Right kidney (tissue), 9 donors: Measurements from ENCODE around the gene GALNT12.

Experiments
- DNase-seq: peaks from one replicate; pipeline ENCODE4 v3.0.0-alpha.2; 2016
- long read RNA-seq, 8 donors: transcript quantifications; one replicate each; lab custom pipeline, GENCODE V29; 2026

Gene GALNT12
- long read RNA-seq, donor 1, partial matches to known transcripts: 0 of 2 reads
- long read RNA-seq, donor 1, other reads (novel, unspliced or antisense): 0 of 2 reads
- long read RNA-seq, donor 2: 0 reads
- long read RNA-seq, donor 3: 0 reads
- long read RNA-seq, donor 4: 0 reads
- long read RNA-seq, donor 5, partial matches to known transcripts: 0 of 2 reads
- long read RNA-seq, donor 5, other reads (novel, unspliced or antisense): 0 of 2 reads
- long read RNA-seq, donor 6, partial matches to known transcripts: 0 of 1 reads
- long read RNA-seq, donor 6, other reads (novel, unspliced or antisense): 0 of 1 reads
- long read RNA-seq, donor 7, partial matches to known transcripts: 0 of 1 reads
- long read RNA-seq, donor 7, other reads (novel, unspliced or antisense): 0 of 1 reads
- long read RNA-seq, donor 8, partial matches to known transcripts: 0 of 4 reads
- long read RNA-seq, donor 8, other reads (novel, unspliced or antisense): 0 of 4 reads

DNA sequence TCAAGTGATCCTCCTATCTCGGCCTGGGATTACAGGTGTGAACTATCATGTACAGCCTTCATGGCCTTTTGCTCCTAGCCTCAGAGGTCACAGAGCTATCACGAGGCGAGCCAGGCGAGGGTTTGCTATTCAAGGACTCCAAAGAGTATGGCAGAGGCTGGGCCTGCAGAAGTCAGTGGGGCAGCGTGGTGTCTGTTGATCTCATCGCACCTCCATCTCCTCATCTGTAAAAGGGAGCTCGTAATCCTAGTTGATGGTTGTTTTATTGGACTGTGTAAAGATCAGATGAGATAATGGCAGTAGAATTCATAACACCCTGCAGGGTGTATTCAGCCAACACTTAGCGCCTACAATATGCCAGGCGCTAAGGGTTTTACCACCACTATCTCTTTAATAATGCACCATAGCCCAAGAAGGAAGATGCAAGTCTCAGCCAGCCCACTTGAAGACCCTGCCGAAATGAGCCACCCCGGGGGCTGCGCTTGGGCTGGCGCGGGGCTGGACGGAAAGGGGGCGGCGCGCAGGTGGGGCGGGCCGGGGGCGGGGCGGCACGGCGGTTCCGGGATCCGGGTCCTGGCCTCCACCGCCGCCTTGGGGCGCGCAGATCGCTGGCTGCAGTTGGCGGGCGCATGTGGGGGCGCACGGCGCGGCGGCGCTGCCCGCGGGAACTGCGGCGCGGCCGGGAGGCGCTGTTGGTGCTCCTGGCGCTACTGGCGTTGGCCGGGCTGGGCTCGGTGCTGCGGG, at the start of gene GALNT12:
Gene GALNT12, plus strand, starts transcription at position 601 of the 744 bp plus-strand sequence. Its CDS starts 29 bp downstream, at position 630.
- DNase-seq: peak; percentile 30

- no peak for DNase-seq
These were observed 47.2 kb upstream of the GALNT12 start for GRCh38 chr9:98760231-98760630.

DNA sequence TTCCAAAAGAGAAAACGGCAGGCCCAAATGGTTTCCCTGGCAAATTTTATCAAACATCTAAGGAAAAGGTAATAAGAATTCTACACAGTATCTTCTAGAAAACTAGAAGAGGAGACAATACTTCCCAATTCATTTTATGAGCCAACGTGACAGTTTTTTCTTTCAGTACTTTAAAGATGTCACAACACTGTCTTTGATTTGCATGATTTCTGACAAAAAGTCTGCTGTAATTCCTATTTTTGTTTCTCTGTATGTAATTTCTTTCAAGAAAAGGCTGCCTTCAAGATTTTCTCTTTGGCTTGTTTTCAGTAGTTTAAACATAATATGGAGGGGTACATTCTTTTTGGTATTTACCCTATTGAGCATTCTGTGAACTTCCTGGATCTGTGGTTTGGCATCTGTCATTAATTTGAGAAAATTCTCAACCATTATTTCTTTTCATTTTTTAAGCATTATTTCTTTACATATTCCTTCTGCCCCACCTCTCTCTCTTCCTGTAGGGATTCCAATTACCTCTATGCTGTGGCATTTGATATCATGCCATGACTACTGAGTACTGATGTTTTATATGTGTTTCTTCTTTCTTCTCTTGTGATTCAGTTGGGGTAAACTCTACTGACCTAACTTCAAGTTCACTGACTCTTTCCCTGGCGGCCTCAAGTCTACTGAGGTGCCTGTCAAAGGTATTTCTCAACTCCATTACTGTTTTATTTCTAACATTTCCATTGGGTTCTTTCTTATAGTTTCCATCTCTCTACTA, 43.3 kb upstream of the GALNT12 start:
- DNase-seq: no peak

DNA sequence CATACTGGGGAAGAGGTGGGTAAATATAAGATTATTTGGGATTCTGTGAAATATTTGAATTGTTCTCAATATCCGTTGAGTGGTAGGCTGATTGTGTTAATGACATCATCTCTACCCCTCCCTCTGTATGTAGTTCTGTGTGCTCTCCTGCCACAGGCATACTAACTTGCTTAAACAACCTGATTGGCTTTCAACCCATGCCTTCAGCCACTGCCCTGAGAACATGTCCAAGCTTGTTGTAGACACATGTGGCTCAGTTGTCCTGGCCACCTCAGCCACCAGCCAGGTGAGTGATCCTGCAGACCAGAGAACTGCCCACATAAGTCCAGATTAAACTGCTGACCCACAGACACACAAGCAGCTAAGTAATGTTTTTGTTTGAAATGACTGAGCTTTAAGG, 42.2 kb upstream of the GALNT12 start:
- no peak for DNase-seq

DNA sequence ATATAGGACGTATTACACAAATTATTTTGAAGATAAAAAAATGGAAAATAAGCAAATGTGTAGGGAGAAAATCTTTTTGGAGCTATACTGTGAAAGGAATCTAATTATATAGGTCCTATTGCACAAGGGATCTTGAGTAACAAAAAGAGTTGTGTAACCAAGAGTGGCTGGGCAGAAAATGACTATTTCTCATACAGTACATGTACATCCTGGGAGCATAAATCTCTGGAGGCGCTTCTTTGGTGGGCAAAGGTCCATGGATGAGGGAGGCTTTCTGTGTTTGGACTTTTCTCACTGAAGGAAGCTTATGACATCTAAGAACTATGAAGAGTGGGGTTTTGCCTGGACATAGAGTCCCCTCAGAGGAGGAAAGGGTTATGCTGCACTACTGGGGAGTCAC, 40.9 kb upstream of the GALNT12 start:
- no peak for DNase-seq

- DNase-seq: no peak
These were observed 40.3 kb upstream of the GALNT12 start for GRCh38 chr9:98767196-98767595.

GRCh38 chr9:98767915-98768314, 39.6 kb upstream of the GALNT12 start:
- no peak for DNase-seq

DNA sequence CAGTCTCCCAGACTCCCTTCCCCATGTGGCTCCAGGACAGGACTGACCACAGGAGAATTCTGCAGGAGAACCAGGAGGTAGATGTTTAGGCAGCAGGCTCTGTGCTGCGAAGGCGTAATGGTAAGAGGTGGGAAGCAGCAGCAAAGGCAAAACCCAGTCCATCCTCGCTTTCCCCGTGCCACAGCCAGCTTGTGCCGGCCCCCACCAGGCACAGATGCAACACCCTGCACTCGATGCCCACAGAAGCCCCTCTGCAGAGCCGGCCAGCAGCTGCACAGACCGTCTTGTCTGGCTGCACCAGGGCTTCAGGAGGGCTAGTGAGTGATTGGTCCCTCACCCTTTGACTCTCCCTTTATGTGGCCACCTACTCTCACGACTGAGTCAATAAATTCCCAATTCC, 39.1 kb upstream of the GALNT12 start:
- no peak for DNase-seq

DNA sequence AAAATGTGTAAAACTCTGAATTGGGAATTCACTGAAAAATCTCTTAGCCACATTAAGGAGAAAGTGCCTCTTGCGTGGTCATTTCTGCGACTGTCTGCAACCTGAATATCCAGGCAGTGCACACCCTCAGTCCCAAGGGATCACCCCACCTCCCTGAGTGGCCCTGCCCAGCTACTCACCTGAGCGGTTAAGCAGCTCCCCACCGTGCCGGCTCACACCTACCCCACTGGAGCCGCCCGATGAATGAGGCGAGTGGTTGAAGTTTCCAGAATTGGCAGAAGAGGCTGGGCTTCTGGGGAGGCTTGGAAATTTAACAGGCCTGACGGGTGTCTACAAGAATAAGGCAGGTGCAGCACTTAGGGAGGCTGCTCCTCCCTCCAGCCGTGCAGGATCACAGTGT, 36.8 kb upstream of the GALNT12 start:
- no peak for DNase-seq

DNA sequence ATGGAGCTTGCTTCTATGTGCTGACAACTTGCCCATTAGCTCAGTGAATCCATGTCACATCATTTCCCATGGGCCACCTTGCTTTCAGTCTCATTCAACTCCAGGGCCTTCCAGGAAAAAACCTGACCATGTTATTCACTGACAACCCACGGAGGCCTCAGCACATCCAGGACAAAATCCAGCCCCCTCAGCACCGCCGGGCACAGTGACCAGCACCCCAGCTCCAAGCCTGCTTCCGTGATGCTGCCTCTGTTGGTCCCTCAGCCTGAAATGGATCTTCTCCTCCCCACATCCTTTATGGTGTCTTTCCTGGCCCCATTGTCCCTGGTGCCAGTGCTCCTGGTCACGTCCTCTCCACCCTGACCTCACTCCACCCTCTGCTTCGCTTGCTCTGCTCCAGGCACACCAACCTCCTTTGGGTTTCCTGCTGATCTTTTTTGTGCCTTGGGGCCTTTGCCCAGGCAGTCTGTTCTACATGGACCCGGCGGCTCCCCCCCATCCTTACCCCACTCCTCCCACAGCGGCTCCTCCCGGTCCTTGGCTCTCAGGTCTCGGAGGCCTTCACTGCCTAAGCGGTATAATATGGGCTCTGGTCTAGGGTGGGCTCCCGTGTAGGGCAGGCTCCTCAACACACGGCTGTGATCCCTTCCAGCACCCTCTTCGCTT, 36.1 kb upstream of the GALNT12 start:
- DNase-seq: no peak

- DNase-seq: no peak
These were observed 34.9 kb upstream of the GALNT12 start for GRCh38 chr9:98772364-98773155.

DNA sequence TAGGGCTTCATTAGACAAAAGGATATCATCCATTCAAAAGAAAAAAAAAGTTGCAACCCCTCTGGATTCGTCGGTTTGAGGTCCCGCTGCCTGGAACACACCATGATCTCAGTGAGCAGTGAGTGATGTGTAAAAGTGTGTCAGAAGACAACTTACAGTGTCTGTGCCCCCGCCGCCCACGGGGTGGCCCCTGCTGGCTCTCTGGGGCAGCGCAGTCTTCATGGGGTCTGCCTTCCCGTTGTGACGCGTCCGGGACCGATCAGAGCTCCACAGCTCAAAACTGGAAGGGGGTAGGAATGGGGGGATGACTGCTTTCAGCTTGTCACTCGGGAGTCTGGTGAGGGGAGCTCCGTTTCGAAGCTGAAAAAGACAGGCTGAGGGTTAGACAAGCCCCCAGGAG, 33.7 kb upstream of the GALNT12 start:
- DNase-seq: no peak

GRCh38 chr9:98774746-98775145, 32.7 kb upstream of the GALNT12 start:
- DNase-seq: no peak

- DNase-seq: peak; percentile 35
These were observed 31.5 kb upstream of the GALNT12 start for GRCh38 chr9:98775831-98776441.

GRCh38 chr9:98777618-98778017, 29.9 kb upstream of the GALNT12 start:
- DNase-seq: no peak

DNA sequence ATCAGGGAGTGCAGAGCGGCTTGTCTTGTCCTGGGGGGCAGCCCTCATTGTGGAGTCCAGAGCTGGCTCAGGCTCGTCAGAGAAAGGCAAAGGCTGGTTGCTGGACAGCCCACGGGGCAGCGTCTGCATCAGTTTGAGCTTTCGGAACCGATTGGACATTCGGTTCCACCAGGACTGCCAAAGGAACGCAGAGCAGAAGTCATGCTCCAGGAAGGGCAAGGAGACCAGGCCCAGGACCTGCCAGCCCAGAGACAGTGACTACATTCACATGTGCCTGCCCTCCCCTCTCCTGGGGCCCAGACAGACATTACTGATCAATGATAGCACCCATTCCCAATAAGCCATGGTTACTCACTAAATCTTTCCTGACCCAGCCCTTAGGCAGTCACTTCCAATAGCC, 29.2 kb upstream of the GALNT12 start:
- DNase-seq: no peak

GRCh38 chr9:98778711-98779530, 28.5 kb upstream of the GALNT12 start:
- DNase-seq: peak; percentile 40

DNA sequence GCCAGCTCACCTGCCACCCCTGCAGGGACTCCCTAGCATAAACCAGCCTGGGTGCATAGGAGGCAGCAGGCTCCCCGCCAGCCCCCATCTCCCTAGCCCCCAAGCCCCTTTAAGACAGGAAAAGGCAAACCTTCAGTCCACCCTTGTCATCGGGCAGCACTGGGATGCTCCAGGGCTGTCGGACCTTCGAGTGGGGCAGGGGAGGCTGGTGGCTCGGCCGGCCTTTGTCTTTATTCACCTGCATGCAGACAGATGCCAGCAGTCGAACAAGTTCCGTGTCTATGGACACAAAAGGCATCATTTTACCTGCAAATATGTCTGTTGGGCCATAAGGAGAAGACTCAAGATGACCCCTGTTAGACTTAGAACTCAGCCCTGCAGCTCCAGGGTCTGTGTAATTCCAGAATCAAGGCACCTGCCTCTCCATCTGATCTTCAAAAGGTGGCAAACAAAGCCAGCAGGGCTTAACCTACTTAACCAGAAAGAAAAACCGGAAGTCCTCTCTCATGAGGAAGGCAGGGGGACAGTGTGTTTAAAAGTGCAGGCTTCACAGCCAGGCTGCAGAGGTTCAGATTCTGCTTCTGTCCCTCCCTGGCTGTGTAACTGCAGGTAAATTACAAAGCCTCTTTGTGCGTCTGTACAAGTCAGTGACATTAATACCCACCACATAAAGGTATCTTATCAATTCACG, 27.3 kb upstream of the GALNT12 start:
- no peak for DNase-seq
